ENCODE results near the gene PRRG1.

GRCh38 chrX:37487271-37487670, 138.1 kb downstream of the PRRG1 start:
- TF ChIP-seq CTCF (conservative IDR thresholded peaks at IDR 0.05) (no peak), ZFX (IDR thresholded peaks at IDR 0.05) (no peak)
